Nephron (organoid): ENCODE data around the gene CHAD.

Experiments used
- H3K27ac Mint-ChIP-seq, 3 experiments: 2 replicates each; pipeline ENCODE4 v1.8.0; 2020; ENCODE audit warnings: mixed read lengths in 3 of 3, mild to moderate bottlenecking in 2 of 3, moderate library complexity in 1 of 3
- H3K27me3 Mint-ChIP-seq: 2 replicates; pipeline ENCODE4 v1.8.0; 2021; ENCODE audit warnings: low read depth, mild to moderate bottlenecking, moderate library complexity, mixed read lengths
- H3K36me3 Mint-ChIP-seq: 2 replicates; pipeline ENCODE4 v1.8.0; 2020; ENCODE audit warnings: low read depth, mixed read lengths
- H3K4me1 Mint-ChIP-seq: 2 replicates; pipeline ENCODE4 v1.8.0; 2020; ENCODE audit warnings: mixed read lengths
- H3K4me3 Mint-ChIP-seq, 3 experiments: 2 replicates each; pipeline ENCODE4 v1.8.0; 2020; ENCODE audit warnings: mild to moderate bottlenecking in 3 of 3, mixed read lengths in 3 of 3, moderate library complexity in 2 of 3
- H3K9me3 Mint-ChIP-seq: 2 replicates; pipeline ENCODE4 v1.8.0; 2020; ENCODE audit warnings: mixed read lengths
- CTCF ChIP-seq, 3 experiments: fragments of 200-600 bp; sonication (generic); IDR thresholded peaks; one replicate each; pipeline ENCODE4 v1.5.0; 2021; ENCODE audit warnings: antibody characterized with exemption in 3 of 3; ENCODE audit not compliant: unreplicated experiment in 3 of 3

The CHAD gene

GRCh38 chr17:50482516-50482915, 13.8 kb upstream of the CHAD start:
- H3K4me1 Mint-ChIP-seq = peaks cover 19% of the 10 kb centered on the region
- peak; percentile 82 to 83 (median 82) for TF ChIP-seq CTCF (IDR thresholded peaks at IDR 0.05; ENCODE audit: unreplicated experiment in 3 of 3)
- no peaks in the 10 kb centered on the region for H3K9me3 Mint-ChIP-seq
- peaks cover 24% of the 10 kb centered on the region for H3K36me3 Mint-ChIP-seq
- H3K27me3 Mint-ChIP-seq = peaks cover 5% of the 10 kb centered on the region
- H3K27ac Mint-ChIP-seq = peak overlapping the region in 2 of 3 experiments; percentile 32 to 53
- H3K4me3 Mint-ChIP-seq = peak overlapping the region; percentile 21 to 65 (median 58)

GRCh38 chr17:50482110-50482509, 13.4 kb upstream of the CHAD start:
- Mint-ChIP-seq H3K9me3 (no peaks in the 10 kb centered on the region), H3K36me3 (peaks cover 24% of the 10 kb centered on the region), H3K27me3 (peaks cover 6% of the 10 kb centered on the region), H3K4me3 (peak overlapping the region in 2 of 3 experiments; percentile 58 to 65), H3K27ac (peak overlapping the region in 2 of 3 experiments; percentile 32 to 53), H3K4me1 (peaks cover 19% of the 10 kb centered on the region)
- TF ChIP-seq CTCF (IDR thresholded peaks at IDR 0.05; ENCODE audit: unreplicated experiment in 3 of 3) = no peak

GRCh38 chr17:50481648-50482047, 13.0 kb upstream of the CHAD start:
- Mint-ChIP-seq H3K4me1 (peaks cover 19% of the 10 kb centered on the region), H3K36me3 (peaks cover 24% of the 10 kb centered on the region), H3K27ac (no peak overlapping the region), H3K4me3 (no peak overlapping the region), H3K9me3 (no peaks in the 10 kb centered on the region), H3K27me3 (peaks cover 11% of the 10 kb centered on the region)
- TF ChIP-seq CTCF (IDR thresholded peaks at IDR 0.05; ENCODE audit: unreplicated experiment in 3 of 3) = no peak

GRCh38 chr17:50480854-50481490, 12.3 kb upstream of the CHAD start:
- Mint-ChIP-seq H3K4me1 (peaks cover 19% of the 10 kb centered on the region), H3K9me3 (no peaks in the 10 kb centered on the region), H3K4me3 (peak overlapping the region; percentile 32 to 68 (median 46)), H3K36me3 (peaks cover 23% of the 10 kb centered on the region), H3K27me3 (peaks cover 17% of the 10 kb centered on the region), H3K27ac (no peak overlapping the region)
- TF ChIP-seq CTCF (IDR thresholded peaks at IDR 0.05; ENCODE audit: unreplicated experiment in 3 of 3) = no peak

- Mint-ChIP-seq H3K4me1 (peaks cover 19% of the 10 kb centered on the region), H3K4me3 (peak overlapping the region; percentile 77 to 91 (median 90)), H3K27ac (no peak overlapping the region), H3K9me3 (no peaks in the 10 kb centered on the region), H3K36me3 (peaks cover 21% of the 10 kb centered on the region), H3K27me3 (peaks cover 22% of the 10 kb centered on the region)
- no peak for TF ChIP-seq CTCF (IDR thresholded peaks at IDR 0.05; ENCODE audit: unreplicated experiment in 3 of 3)
These were observed 11.6 kb upstream of the CHAD start for GRCh38 chr17:50480142-50480764.
